AG09319 (cell line): ENCODE results near the gene ATP6V1F.

ENCODE experiments used
- DNase-seq: peaks from one replicate; pipeline ENCODE4 v3.0.0-alpha.2; 2010; ENCODE audit warnings: low read depth; ENCODE audit errors: extremely low read depth
- CTCF ChIP-seq: IDR thresholded peaks from 2 replicates; pipeline ENCODE4 v1.5.1; 2011; ENCODE audit warnings: low read depth, mild to moderate bottlenecking, inconsistent platforms, low read length, moderate library complexity

ATP6V1F gene

GRCh38 chr7:128845987-128846386 is 16.7 kb upstream of the ATP6V1F start:
- TF ChIP-seq CTCF: no peak
- DNase-seq: no peak

GRCh38 chr7:128846781-128847444 is 15.7 kb upstream of the ATP6V1F start:
- no peak for TF ChIP-seq CTCF
- DNase-seq: no peak

GRCh38 chr7:128847721-128848211 is 14.9 kb upstream of the ATP6V1F start:
- no peak for TF ChIP-seq CTCF
- no peak for DNase-seq

- no peak for DNase-seq
- no peak for TF ChIP-seq CTCF
Observed at GRCh38 chr7:128848289-128849155, 14.1 kb upstream of the ATP6V1F start.

GRCh38 chr7:128849156-128849515 is 13.5 kb upstream of the ATP6V1F start:
- no peak for DNase-seq
- no peak for TF ChIP-seq CTCF

GRCh38 chr7:128849804-128850490 is 12.7 kb upstream of the ATP6V1F start:
- DNase-seq: no peak

More at GRCh38 chr7:128849804-128850490, 12.7 kb upstream of the ATP6V1F start:
- no peak for TF ChIP-seq CTCF
